Ovary (tissue), 3 donors: ENCODE measurements around the gene KLHL3.

Experiments used
- CTCF ChIP-seq, 3 donors: fragments of 450-650 bp in 2 of 3; fragments of 200-600 bp in 1 of 3; IDR thresholded peaks; one replicate each; pipeline versions ENCODE4 v1.5.1 to v1.8.0; 2016 to 2022; ENCODE audit warnings: antibody characterized with exemption in 3 of 3, mild to moderate bottlenecking in 1 of 3
- EP300 ChIP-seq: sonication (generic); formaldehyde crosslinking; IDR thresholded peaks from one replicate; pipeline ENCODE4 v1.6.1; 2017; ENCODE audit warnings: antibody characterized with exemption
- POLR2A ChIP-seq: fragments of 450-650 bp; IDR thresholded peaks from one replicate; pipeline ENCODE4 v1.6.1; 2017; ENCODE audit warnings: antibody characterized with exemption, mild to moderate bottlenecking, moderate library complexity
- donor health status: DM: no; HTN: no; CAD: no.

- no peak for TF ChIP-seq CTCF (IDR thresholded peaks at IDR 0.05)
- no peak for TF ChIP-seq EP300
- no peak for TF ChIP-seq POLR2A
Measured at GRCh38 chr5:137733922-137734321, 2.0 kb downstream of the KLHL3 start.
